ENCODE data around the gene ENOX1.
"Not testable (repeated sequence)": the region's sequence is repeated elsewhere in the genome, so short reads cannot be mapped to it uniquely, and the experiment has no call there.

Gene ENOX1

GRCh38 chr13:43416842-43417241 is 369.9 kb downstream of the ENOX1 start:
- DNase-seq, result not testable (repeated sequence)

DNA sequence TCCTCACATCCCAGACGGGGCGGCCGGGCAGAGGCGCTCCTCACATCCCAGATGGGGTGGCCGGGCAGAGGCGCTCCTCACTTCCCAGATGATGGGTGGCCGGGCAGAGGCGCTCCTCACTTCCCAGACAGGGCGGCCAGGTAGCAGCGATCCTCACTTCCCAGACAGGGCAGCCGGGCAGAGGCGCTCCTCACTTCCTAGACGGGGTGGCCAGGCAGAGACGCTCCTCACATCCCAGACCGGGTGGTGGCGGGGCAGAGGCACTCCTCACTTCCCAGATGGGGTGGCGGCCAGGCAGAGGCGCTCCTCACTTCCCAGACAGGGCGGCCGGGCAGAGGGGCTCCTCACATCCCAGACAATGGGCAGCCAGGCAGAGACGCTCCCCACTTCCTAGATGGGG is 370.4 kb downstream of the ENOX1 start:
- DNase-seq, result not testable (repeated sequence)

- not testable (repeated sequence) for DNase-seq
These were observed 370.8 kb downstream of the ENOX1 start for GRCh38 chr13:43415903-43416391.

GRCh38 chr13:43414111-43414510 is 372.7 kb downstream of the ENOX1 start:
- DNase-seq, result no peak

DNA sequence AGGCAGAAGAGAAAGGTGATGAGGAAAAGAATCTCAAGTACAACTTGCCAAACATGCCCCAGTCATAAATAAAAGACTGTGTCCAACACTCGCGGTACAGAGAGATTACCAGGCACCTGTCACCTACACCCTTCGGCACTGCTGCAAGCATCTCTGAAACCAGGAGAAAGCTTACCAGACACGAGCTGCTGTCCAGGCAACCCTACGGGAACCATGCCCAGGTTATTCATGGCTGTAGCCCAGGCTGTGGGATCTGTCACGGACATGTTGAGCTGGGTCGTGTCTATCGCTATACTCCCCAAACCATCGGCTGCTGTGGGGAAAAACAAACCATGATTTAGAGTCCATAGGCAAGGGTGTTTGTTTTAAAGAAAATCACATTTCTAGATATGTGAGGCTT is 375.0 kb downstream of the ENOX1 start:
- DNase-seq, result no peak

GRCh38 chr13:43411211-43411610 is 375.6 kb downstream of the ENOX1 start:
- no peak for DNase-seq

DNA sequence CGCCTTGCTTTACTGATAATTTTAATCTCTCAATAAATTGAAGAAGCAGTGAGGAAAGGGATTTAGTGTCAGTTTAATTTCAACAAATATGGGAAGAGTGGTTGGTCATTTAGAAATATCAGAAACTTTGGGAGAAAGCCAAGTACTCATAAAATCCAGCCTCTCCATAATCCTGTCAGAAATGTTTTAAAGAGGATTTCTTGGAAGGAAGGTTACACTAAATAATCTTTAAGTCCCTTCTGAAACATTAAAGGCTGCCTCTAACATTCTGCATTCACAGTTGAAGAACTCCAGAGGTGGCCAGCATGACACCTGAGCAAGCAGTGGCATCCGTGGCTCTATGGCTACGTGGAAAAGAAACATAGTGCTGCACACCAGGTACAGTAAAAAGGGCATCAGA is 378.5 kb downstream of the ENOX1 start:
- DNase-seq, result no peak

GRCh38 chr13:43407023-43407581 is 379.7 kb downstream of the ENOX1 start:
- no peak for DNase-seq

- no peak for DNase-seq
These were observed 381.3 kb downstream of the ENOX1 start for GRCh38 chr13:43405457-43405856.

GRCh38 chr13:43402380-43402779 is 384.4 kb downstream of the ENOX1 start:
- no peak for DNase-seq

DNA sequence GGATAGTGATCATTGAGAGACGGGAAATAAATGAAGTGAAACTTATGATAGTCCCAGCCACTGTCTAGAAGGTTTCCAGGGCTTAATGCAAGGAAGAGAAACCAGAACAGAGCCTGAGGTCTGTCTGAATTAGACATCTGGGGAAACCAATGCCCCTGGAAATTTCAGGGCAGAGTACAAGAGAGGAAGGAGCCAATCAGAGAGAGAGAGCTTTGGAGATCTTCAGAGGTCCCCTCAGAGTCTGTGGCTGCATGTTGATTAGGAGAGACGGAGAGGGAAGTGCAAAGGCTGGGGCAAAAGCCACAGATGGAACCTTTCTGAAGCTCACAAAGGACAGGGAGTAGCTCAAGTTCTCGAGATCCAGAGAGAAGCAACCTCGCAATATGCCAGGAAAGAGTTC is 385.4 kb downstream of the ENOX1 start:
- no peak for DNase-seq

- no peak for DNase-seq
These were observed 389.7 kb downstream of the ENOX1 start for GRCh38 chr13:43397111-43397510.

- no peak for DNase-seq
These were observed 395.7 kb downstream of the ENOX1 start for GRCh38 chr13:43391036-43391435.

DNA sequence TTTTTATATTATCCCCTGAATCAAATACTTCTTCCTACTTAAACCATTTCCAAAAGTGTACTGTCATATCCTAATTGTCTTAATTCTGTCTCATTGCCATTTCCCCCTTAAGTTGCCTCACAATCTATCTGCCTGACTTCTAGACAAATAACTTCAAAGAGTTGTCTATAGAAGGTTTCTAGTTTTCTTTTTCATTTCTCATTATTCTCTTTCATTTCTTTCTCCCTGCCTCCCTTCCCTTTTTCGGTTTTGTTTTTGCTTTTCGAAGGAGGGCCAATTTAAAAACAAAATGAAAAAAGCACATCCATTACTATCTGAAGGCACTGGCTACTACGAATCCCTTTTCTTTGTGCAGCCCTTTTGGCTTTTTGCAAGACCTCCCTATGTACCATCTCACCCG is 396.2 kb downstream of the ENOX1 start:
- DNase-seq, result no peak

DNA sequence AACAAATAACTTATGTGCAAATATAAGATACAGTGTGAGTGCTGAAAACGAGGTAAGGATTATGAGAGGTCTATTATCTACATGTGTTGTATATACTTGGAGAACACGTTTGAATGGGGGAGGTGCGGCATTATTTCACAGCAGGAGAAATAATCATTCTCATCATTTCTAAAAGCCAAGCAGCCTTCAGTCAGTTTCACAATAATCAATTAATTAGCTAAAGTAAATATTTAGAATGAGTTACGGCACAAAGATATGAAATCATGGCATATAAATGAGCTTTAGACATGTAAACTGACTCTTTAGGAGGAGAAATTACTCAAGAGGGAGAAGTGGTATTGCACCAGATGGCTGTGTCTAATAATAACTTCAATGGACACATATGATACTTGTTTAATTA is 396.8 kb downstream of the ENOX1 start:
- no peak for DNase-seq

- DNase-seq, result no peak
These were observed 397.2 kb downstream of the ENOX1 start for GRCh38 chr13:43389573-43389972.

GRCh38 chr13:43388282-43389034 is 398.3 kb downstream of the ENOX1 start:
- DNase-seq, result no peak

DNA sequence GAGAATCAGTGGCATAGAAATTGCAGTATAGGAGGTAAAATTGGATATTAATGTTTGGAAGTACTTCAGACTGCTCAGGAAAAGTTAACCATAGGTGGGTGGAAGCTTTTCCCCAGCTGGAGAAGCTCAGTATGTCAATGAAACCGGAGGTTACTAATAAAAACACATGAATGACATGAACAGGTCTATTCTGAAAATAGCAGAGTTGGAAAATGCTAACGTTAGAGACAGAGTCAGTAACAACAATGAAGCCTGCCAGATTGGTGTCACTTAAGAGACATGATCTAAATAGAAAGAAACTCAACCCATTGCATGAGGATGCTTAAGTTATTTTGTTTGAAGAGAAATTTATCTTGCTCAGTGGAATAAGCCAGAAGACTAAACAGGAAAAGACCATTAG is 398.9 kb downstream of the ENOX1 start:
- DNase-seq, result no peak

- no peak for DNase-seq
These were observed 403.1 kb downstream of the ENOX1 start for GRCh38 chr13:43383498-43384165.

DNA sequence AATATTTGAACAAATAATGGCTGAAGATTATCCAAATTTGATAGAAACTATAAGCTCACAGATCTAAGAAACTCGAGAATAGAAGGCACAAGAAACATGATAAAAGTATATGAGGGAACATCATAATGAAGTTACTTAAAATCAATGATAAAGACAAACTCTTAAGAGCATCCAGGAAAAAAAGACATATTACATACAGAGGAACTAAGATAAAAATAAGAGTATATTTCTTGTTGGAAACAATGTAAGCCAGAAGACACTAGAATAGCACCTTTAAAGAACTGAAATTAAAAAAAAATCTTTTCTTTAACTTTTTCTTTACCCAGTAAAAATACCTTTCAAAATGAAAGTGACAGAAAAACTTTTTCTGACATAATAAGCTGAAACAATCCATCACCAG is 407.0 kb downstream of the ENOX1 start:
- no peak for DNase-seq

- DNase-seq, result no peak
These were observed 408.8 kb downstream of the ENOX1 start for GRCh38 chr13:43377973-43378372.

DNA sequence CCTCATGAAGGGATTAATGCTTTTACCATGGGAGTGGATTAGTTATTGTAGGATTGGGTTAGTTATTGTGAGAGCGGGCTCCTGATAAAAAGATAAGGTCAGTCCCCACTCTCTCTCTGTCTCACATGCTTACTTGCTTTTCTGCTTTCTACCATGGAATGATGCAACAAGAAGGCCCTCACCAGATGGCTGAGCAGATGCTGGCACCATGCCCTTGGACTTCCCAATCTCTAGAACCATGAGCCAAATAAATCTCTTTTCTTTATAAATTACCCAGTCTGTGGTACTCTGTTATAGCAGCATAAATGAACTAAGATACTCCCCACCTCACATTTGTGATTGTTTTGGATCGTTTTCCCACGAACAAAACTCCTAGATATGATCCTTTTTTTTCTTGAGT is 409.6 kb downstream of the ENOX1 start:
- DNase-seq, result no peak

DNA sequence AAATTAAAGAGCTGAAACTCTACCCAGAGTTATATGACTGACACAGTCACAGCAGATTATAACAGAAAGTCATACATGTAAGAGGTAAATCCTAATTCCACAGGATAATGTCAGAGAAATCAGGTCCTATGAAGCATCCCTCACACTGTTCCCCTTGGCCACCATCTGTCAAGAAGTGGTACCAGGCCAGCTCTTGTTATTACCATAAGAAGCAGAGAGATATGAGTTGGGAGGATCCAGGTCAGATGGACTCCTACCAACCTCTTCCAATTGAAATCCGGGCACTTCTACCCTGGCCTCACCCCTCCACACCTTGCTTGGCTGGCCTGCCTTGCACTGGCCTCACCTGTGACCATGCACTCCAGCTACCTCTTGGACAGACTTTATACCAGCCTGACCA is 410.2 kb downstream of the ENOX1 start:
- DNase-seq, result no peak

DNA sequence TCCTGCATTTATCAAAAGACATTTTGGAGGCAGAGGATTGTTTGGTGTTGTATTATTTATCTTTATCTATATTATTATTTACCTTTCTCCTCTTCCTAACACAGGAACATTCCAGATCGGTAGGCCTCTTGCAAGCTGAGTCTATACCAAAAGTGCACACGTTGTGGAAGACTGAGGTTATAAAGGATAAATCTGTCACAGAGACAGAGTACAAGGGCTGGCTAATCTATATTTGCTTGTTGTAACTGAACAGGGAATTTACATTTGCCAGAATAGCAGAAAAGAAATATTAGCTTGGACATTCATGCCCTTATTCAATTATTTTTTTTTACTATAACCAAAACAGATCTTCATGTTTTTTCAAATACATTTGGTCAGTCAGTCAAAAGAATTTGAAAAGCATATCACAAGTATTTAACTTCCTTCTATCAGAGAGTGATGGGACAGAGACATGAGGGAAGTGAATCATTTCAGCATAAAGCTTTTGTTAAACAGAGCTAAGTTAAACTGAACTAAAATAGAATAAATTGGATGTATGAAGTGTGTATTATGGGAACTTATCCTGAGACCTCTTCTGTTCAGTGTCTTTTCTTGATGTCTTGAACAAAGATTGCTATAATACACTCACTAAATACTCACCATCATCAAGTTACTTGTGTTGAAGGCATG is 410.8 kb downstream of the ENOX1 start:
- no peak for DNase-seq
